HG03196 (cell line): ENCODE measurements around the gene PARD3B.

Experiments
- ATAC-seq: cut with Tn5 transposase; IDR thresholded peaks from one replicate; pipeline ENCODE4 v1.9.1; 2021; ENCODE audit not compliant: unreplicated experiment

PARD3B gene

GRCh38 chr2:205292665-205293295 is 747.5 kb downstream of the PARD3B start:
- ATAC-seq = no peak

GRCh38 chr2:205293559-205293958 is 748.3 kb downstream of the PARD3B start:
- no peak for ATAC-seq

- ATAC-seq = no peak
Observed at GRCh38 chr2:205296959-205297358, 751.7 kb downstream of the PARD3B start.

DNA sequence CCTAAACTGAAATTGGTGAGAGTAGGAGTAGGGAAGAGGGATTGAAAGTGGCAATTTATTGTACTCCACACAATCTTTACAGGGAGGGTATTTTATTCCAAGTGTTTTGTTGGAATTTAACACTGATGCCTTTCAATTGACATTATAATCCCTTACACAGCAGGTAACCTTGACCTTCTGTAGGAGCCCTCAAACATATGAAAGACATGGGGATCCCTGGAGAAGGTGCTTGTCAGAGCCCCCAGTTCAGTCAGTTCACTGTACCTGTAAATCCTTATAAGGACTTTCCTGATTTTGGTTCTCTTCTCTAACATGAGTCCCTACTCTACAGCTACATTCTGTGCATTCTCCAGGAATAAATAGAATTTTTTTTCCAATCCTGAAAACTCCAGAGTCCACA is 752.1 kb downstream of the PARD3B start:
- ATAC-seq = no peak

DNA sequence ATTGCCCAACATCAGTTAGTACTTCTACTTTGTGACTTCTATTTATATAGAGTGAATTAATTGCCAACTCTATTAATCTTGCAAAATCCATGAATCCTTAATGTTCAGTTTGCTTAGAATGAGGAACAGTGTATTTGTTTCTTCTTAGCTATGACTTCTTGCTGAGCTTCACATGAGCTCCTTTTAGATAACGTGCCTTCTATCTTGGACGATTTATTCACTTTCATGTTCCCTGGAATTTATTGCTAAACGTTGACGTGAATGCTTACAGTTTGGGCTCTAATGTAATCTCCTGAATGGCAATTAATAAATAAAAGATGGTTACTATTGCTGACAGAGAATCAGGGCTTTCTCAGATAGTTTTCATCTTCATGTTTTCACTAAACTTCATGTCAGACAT is 752.6 kb downstream of the PARD3B start:
- ATAC-seq = no peak

DNA sequence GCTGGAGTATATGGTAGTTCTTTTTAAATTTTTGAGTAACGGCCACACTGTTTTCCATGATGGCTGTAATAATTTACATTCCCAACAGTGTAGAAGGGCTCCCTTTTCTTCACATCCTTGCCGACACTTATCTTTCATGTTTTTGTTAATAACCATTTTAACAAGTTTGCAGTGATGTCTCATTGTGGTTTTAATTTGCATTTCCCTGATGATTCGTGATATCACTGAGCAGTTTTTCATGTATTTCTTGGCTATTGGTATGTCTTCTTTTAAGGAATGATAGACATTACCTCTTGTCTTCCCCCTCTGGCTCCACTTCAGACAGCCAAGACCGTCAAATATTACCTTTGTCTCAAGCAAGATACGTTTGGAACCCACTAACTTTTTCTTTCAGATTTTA is 765.9 kb downstream of the PARD3B start:
- no peak for ATAC-seq

GRCh38 chr2:205321231-205321630 is 776.0 kb downstream of the PARD3B start:
- ATAC-seq = no peak

DNA sequence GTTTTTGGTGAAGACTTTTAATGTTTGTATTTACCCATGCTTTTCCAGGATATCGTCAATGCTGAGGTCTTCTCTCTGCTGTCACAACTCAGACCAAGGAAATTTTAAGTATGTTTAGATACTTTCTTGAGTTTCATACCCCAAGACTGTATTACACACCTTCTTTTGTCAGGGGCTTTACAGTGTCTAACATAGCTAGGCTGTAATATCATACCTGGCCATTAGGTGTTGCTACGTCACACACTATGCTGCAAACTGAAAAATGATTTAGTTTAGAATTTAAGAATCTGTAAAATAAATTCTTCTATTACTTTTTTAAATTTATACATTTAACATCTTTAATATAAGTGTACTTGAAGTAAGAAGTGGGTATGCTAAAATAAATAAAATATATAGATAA is 778.7 kb downstream of the PARD3B start:
- ATAC-seq = no peak

GRCh38 chr2:205324355-205324754 is 779.1 kb downstream of the PARD3B start:
- peak; percentile 64 for ATAC-seq

DNA sequence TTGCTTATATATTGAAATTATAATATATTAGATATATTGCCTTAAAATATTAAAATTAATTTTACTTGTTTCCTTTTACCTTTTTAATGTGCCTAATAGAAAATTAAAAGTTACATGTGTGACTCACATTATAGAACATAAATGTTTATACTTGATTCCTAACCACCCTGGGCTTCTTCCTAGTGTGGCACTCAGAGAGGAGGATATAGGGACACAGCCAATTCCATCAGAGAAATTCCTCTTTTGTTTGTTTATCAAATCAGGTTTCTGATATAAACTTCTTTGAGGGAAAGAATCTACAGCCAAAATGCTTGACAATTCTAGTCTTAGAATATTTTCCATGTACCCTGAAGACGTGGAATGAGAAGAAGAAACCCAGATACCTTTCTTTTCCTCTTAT is 788.1 kb downstream of the PARD3B start:
- ATAC-seq = no peak

- ATAC-seq = no peak
Observed at GRCh38 chr2:205337274-205337673, 792.0 kb downstream of the PARD3B start.

- ATAC-seq = no peak
Observed at GRCh38 chr2:205338156-205338555, 792.9 kb downstream of the PARD3B start.

DNA sequence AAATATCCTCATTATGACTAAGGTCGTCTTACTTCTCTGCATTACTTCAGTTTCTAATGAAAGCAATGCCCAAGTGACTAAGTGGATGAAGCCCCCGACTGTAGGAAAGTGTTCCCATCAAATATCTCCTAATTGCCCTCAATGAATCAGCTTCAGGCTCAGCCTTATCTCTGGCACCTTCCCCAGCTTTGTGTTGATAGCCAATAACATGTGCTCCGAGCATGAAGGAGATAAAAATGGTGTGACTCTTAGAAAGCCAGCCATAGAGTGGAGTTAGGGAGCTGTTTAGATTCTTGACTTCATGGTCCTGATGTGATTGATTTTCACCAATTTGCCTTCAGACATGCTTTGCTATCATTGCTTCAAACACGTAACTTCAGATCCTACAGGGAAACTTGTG is 797.8 kb downstream of the PARD3B start:
- ATAC-seq = no peak

- ATAC-seq = no peak
Observed at GRCh38 chr2:205346649-205347048, 801.4 kb downstream of the PARD3B start.

GRCh38 chr2:205347899-205348298 is 802.6 kb downstream of the PARD3B start:
- ATAC-seq = no peak

GRCh38 chr2:205352094-205352493 is 806.8 kb downstream of the PARD3B start:
- no peak for ATAC-seq

DNA sequence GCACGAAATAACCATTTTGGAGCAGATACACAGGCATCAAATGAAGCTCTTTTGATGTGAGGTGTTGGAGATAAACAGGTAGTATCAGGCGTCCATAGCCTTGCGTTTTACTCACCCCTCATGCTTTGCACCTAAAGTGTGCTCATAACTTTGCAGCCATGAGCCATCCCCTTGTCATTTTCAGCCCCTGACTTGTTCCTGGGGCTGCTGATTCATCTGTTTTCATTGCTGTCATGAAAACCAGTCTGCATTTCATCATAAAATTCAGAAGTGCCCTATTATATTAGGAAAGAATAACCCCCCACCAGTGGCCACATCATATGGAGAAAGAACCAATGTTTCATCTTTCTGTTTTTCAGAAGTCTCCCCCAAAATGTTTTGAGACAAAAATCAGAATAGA is 807.3 kb downstream of the PARD3B start:
- no peak for ATAC-seq

GRCh38 chr2:205357732-205358131 is 812.5 kb downstream of the PARD3B start:
- no peak for ATAC-seq

GRCh38 chr2:205358351-205358815 is 813.1 kb downstream of the PARD3B start:
- ATAC-seq = no peak

- ATAC-seq = no peak
Observed at GRCh38 chr2:205361272-205361671, 816.0 kb downstream of the PARD3B start.

DNA sequence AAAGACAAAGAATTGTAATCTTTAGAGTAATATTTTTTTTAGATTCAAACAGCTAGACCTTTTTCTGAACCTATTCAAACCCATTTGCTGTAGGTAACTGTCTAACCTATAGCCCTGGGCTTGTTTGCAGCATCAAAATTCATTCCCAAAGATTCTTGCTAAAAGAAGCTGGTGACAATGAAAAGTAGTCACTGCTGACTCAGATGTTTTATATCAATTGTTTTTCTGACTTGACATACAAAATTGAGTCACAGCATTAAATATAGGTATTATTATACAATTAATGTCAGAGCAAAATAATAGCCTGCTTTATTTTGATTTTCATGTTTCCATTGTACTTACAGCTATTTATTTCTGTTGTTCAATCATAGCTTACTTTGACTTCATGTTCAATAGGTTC is 816.7 kb downstream of the PARD3B start:
- no peak for ATAC-seq

- no peak for ATAC-seq
Observed at GRCh38 chr2:205364261-205364660, 819.0 kb downstream of the PARD3B start.

GRCh38 chr2:205366336-205367060 is 821.2 kb downstream of the PARD3B start:
- ATAC-seq = no peak
